GM19025 (cell line): ENCODE data around the gene NRL.

Experiments
- ATAC-seq: cut with Tn5 transposase; IDR thresholded peaks from one replicate; pipeline ENCODE4 v1.9.1; 2021; ENCODE audit warnings: mild to moderate bottlenecking, low read depth, moderate library complexity; ENCODE audit not compliant: unreplicated experiment

Gene NRL

DNA sequence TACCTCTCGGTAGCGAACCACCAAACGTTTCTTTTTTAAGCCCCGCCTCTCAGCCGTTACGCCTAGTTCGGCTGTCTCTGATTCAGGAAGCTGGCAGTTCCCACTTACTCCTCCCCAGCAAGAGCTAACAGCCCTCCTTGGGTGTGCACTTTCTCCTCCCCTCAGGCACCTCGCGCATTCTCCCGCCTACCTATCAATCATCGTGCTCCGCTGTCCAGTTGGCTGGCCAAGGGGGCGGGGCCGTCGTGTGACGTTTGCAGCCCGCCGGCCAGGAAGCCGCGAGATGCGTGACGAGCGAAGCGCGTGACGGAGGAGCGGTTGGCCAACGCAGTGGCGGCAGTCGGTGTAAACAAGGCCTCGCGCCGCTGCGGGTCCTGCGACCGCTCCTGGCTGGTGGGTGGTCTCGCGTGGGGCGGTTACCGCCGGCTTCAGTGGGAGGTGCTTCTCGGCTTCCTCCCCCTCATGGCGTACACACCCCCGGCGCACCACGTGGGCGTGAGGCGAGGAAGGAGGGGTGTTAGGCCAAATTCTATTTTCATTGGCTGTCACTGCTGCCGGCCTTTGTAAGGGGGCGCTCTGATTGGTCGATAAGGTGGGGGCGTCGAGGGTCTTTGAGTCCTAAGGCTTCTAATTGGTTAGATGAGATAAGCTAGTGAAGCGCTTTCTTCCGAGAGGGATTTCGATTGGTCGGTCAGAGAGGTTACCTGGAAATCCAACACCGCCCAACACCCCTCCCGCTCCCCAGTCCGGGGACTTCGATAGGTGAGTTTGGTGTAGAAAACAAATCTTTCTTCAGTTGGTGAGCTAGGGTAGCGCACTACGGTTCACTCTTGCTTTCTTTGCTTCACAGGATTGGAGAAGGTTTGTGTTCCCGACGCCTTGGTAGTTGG is at the start of gene NRL, which contains the start of gene DCAF11:
Gene NRL, minus strand, starts transcription at position 418 of the 890 bp plus-strand sequence. CDS start 32,101 bp downstream, outside the sequence.
Gene DCAF11, plus strand, starts transcription at position 246 of the 890 bp plus-strand sequence. CDS start 818 bp downstream, outside the sequence.
- peak; percentile 77 for ATAC-seq

DNA sequence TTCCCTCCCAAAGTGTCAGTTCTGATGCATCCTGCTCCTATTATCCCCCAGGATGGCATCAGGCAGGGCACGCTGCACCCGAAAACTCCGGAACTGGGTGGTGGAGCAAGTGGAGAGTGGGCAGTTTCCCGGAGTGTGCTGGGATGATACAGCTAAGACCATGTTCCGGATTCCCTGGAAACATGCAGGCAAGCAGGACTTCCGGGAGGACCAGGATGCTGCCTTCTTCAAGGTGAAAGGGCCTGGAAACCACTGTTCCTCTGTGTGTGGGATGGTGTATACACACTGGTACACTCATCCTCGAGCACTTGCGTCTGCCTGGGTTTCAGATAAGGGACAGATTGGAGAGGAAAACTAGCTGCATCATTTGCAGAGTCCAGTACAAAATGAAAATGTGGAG is 47.3 kb upstream of the NRL start:
- no peak for ATAC-seq

DNA sequence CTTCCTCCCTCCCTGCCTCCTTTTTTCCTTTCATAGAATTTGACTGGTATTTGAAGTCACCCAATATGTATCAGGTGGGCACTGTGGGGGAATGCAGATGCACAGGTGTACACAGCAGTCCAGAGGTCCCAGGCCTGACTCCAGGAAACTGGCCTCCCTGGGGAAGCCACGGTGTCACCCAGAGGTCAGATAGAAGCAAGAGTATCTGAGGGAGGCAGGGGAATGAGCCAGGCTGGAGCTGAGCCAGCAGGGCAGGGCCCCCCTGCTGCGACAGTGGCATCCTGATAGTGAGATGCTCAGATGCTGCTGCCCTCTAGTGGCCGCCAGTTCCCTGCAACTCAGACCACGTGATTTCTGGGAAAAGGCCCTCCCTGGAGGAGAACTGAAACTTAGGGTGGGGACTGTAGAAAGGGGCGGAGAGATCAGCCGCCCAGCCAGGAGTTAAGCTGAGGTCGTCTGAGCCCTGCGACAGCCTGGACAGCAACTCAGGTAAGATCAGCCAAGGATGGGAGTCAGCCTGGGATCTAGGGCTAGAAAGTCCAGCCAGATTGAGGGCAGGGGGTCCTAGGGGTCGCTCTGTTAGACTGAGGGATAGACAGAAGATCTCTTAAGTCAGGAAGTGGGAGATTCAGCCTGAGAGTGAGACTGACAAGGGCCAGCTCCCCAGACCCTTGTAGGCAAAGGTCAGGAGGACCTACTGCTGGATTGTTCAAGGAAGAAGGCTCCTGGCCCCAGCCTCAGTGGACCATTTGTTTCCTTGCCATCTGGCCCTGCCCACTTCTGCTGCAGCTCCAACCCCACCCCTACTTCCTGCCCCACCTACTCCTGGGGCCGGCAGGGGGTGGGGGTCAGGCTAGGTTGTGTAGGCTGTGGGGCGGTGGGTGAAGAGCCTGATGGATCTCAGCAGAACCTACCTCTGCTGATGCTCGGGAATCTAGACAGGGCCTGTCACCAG is 46.4 kb upstream of the NRL start, which contains the start of gene IRF9:
Gene IRF9, plus strand, starts transcription at position 416 of the 955 bp plus-strand sequence. CDS start 880 bp downstream, outside the sequence.
- ATAC-seq, result peak; percentile 82

DNA sequence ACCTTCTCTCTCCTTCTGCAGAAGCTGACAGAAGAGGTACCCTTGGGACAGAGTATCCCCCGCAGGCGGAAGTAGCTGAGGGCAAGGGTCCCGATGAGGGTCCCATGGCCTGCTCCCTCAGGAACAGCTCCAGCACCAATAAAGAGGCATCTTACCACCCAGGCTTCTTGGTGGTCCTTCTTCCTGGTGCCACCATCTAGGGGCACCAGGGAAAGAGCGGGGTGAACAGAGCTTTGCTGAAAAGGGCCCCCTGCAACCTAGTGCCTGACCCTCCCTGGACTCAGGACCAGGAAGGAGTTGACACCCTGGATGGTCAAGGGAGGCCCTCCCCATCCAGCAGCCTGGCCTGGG is 45.7 kb upstream of the NRL start:
- no peak for ATAC-seq

DNA sequence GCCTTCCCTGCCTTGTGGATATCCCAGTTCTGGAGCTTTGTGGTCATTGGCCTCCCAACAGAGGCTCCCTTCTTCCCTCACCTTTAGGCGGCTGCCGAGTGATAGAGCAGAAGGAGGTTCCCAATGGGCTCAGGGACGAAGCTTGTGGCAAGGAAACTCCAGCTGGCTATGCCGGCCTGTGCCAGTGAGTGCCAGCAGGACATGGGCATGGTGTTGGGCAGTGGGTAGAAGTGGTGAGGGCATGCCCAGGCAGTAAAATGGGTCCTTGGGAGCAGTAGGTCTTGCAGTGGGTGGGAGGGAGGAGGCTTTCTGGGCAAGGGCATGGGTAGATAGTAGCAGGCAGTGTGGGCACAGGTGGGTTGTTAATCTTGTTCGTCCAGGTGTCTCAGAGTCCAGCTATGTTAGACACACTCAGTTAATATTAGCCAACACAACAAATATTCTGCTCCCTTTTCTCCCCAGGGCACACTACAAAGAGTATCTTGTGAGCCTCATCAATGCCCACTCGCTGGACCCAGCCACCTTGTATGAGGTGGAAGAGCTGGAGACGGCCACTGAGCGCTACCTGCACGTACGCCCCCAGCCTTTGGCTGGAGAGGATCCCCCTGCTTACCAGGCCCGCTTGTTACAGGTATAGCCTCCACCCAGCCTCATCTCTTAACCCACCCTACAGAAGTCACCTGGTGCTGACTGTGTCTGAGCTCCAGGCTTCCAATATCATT is 45.2 kb upstream of the NRL start:
- no peak for ATAC-seq

DNA sequence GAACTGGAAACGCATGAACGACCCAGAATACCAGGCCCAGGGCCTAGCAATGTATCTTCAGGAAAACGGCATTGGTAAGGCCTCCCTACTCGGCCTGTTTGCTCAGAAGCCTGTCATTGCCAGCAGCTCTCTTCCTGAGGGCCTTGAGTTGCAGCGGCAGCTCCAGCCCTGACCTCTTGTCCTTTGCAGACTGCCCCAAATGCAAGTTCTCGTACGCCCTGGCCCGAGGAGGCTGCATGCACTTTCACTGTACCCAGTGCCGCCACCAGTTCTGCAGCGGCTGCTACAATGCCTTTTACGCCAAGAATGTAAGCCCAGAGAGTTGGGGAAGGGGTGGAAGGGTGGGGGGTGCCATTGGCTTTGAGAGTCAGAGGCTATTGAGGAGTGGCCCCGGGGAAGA is 42.6 kb upstream of the NRL start:
- no peak for ATAC-seq

DNA sequence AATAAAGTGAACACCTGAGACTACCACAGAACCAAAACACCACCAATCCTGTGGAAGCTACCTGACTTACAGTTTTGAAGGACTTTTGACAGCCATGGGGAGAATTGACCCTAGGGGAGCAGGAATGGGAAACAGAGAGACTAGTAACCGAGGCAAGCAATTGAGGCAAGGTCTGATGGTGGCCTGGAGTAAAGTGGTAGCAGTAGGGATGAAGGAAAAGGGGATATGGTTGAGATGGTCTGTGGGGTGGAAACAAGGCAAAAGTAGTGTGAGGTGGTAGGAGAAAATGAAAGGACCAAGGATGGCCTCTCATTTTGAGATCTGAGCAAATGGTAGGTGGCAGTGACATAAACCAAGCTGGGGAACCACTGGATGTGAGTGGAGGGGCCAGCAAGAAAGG is 42.1 kb upstream of the NRL start:
- no peak for ATAC-seq

DNA sequence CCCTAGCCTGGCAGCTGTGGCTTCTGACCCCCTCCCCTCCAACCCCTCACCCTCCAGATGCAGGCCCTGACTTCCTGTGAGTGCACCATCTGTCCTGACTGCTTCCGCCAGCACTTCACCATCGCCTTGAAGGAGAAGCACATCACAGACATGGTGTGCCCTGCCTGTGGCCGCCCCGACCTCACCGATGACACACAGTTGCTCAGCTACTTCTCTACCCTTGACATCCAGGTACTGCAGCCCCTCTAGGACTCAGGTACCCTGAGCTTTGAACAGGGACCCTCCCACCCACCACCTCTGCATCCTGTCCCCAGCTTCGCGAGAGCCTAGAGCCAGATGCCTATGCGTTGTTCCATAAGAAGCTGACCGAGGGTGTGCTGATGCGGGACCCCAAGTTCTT is 40.4 kb upstream of the NRL start:
- ATAC-seq, result no peak

DNA sequence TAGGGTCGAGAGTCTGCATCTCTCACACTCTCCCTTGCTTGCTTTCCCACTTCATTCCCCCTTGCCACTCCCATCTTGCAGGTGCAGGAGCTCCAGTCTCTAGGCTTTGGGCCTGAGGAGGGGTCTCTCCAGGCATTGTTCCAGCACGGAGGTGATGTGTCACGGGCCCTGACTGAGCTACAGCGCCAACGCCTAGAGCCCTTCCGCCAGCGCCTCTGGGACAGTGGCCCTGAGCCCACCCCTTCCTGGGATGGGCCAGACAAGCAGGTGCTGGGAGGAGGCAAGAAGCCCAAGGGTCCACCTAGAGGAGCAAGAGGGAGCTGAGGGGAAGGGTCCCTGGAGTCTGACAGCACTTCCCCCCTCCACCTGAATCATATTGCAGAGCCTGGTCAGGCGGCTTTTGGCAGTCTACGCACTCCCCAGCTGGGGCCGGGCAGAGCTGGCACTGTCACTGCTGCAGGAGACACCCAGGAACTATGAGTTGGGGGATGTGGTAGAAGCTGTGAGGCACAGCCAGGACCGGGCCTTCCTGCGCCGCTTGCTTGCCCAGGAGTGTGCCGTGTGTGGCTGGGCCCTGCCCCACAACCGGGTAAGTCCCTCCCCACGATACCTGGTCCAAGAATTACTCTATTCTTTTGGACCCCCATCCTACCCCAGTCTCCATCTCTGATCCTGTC is 36.8 kb upstream of the NRL start:
- ATAC-seq, result no peak

DNA sequence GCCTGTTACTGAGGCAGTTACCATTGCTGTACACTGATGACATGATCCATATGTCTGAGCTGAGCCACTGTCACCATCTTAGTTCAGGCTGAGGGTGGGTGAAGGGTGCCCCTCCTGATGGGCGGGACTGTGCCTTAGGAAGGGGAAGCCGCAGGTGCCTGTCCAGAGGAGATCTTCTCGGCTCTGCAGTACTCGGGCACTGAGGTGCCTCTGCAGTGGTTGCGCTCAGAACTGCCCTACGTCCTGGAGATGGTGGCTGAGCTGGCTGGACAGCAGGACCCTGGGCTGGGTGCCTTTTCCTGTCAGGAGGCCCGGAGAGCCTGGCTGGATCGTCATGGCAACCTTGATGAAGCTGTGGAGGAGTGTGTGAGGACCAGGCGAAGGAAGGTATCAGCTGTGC is 36.2 kb upstream of the NRL start:
- ATAC-seq, result no peak

DNA sequence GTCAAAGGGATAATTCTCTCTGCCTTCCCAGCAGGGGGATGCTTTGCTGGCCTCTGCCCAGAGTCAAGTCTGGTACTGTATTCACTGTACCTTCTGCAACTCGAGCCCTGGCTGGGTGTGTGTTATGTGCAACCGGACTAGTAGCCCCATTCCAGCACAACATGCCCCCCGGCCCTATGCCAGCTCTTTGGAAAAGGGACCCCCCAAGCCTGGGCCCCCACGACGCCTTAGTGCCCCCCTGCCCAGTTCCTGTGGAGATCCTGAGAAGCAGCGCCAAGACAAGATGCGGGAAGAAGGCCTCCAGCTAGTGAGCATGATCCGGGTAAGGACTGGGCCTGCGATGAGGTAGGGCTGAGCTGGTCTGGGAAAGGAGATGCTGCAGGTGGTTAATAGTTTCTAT is 35.8 kb upstream of the NRL start:
- no peak for ATAC-seq

DNA sequence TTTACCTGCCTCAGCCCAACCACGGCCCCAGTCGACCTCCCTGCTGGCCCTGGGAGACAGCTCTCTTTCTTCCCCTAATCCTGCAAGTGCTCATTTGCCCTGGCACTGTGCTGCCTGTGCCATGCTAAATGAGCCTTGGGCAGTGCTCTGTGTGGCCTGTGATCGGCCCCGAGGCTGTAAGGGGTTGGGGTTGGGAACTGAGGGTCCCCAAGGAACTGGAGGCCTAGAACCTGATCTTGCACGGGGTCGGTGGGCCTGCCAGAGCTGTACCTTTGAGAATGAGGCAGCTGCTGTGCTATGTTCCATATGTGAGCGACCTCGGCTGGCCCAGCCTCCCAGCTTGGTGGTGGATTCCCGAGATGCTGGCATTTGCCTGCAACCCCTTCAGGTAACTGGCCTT is 35.3 kb upstream of the NRL start:
- no peak for ATAC-seq

DNA sequence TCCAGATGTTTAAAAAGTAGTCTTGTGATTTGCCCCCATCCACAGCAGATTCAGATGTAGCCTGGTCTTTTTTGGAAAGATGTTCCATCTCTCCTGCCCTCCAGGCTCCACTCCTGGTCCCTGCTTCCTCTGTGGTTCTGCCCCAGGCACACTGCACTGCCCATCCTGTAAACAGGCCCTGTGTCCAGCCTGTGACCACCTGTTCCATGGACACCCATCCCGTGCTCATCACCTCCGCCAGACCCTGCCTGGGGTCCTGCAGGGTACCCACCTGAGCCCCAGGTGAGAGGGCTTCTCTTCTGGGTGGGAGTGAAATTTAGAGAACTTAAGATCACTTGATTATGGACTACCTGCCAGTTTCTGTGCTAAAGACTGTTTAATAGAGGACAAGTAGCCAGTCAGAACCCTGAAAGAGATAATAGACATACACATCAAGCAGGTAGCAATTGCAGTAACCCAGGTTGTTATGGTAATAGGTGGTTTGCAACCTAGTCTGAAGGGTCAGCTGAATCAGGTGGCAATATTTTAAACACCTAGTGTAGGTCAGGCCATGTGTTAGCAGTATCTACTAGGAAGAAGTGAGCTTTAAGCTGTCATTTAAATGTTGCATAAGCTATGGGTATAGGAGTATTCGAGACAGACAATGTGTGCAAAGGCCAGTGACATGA is 34.7 kb upstream of the NRL start:
- ATAC-seq, result no peak

DNA sequence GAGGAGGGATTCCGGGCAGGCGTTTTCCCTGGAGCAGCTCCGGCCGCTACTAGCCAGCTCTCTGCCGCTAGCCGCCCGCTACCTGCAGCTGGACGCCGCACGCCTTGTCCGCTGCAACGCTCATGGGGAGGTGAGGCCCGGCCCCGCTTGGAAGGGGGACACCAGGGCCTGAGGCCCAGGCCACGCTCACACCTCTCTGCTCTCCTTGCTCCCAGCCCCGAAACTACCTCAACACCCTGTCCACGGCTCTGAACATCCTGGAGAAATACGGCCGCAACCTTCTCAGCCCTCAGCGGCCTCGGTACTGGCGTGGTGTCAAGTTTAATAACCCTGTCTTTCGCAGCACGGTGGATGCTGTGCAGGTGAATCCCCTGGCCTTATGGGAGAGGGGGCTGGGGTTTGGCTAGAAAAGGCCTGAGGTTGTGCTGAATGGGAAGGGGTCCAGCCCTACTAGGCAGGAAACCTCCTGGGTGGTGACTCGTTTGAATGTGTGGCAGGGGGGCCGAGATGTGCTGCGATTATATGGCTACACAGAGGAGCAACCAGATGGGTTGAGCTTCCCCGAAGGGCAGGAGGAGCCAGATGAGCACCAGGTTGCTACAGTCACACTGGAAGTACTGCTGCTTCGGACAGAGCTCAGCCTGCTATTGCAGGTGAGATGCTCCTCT is 33.1 kb upstream of the NRL start:
- no peak for ATAC-seq

DNA sequence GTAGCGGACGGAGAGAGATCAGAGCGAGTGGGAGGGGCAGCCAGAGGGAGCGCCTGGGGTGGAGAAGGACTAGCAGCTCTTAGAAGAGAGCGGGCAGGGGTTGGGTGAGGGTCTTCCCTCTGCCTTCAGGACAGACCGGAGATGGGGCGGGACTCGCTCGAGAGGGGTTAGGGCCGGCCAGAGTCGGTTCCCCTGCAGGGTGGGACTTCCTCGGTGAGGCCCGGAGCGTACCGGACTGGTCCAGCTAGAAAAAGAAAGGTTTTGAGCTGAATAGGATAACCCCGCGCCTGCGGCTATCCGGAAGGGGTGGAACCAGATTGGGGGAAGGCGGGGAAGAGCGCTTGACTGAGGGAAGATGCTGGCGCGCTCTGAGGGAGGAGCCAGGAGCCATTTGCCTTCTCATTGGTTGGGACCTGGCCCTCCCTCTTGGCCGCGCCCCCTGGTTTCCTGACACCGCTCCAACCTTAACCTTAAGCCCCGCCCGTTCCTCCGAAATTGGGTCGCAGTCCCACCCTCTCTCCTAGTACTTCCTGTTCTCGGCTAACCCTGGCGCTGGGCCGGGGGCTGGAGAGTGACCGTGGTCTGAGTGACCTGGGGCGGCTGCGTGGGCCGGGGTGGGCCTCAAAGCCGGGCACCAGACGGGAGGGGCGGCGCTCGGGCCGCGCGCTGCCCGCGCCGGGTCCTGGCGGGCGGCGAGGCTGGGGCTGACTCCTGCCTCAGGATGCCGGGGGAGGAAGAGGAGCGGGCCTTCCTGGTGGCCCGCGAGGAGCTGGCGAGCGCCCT is 32.4 kb upstream of the NRL start, which contains the start of gene RNF31:
Gene RNF31, plus strand, starts transcription at position 521 of the 783 bp plus-strand sequence. Its CDS starts 201 bp downstream, at position 722.
- ATAC-seq, result peak; percentile 77

DNA sequence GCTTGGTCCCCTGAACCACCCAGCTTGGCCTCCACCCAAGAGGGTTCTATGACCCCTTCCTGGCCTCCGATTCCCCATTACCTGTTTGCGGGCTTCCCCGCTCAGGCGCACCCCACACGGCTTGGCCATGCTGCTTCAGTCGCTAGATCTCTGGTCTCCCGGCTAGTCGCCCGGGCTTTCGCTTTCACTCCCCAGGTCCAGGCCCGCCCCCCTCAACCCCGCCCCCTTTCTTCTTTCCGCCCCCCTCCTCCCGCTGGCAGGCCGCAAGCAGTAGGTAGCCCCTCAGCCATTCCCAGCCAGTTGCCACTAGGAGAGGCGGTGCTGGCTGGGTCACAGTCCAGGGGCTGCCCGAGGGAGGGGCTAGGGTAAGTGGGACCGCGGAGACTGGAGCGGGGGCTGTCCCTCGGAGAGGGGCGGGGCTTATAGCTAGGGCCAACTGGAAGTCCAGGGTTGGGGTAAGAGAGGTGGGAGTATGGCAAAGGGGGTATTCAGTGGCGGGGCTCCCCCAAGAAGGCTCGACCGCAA is 31.8 kb upstream of the NRL start, which contains the start of gene PSME2:
Gene PSME2, minus strand, starts transcription at position 158 of the 525 bp plus-strand sequence. Its CDS starts 29 bp downstream, at position 129.
- peak; percentile 49 for ATAC-seq

DNA sequence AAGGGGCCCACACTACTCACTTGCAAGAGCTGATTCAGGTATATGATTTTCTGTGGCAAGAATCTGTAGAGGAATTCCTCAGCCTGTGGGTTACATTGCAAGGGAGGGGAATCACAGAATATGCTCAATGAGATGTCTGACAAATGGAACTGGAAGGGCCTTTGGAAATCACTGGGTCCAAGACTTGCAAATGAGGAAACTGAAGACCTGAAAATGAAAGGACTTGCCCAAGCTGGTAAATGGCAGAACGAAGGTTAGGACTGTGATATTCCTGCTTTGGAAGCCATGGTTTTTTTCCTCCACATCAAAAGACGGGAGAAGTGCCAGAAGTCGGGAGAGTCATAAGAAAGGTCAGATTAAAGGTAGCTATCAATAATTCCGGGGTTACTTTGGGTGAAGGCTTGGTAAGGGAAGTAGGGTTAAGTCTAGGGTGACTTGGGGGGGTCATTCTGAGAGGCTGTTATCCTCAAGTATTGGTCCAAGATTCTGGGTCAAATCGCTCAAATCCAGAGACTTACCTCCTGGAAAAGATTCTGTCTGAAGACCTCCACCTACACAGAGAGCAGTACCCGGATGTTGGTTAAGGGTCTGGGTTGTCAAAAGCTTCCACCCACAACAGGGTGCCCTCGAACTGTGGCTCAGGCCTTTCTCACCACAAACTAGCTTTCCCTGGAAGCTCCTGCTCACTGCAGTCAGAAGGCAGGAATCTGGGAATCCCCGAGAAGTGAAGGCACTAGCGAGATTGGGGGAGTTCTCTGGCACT is 31.1 kb upstream of the NRL start:
- ATAC-seq, result no peak
